ENCODE measurements around the gene YPEL4.
"Not testable (repeated sequence)": the region's sequence is repeated elsewhere in the genome, so short reads cannot be mapped to it uniquely, and the experiment has no call there.

The YPEL4 gene

GRCh38 chr11:57649826-57650738 lies at the start of gene YPEL4:
Gene YPEL4, minus strand, starts transcription at chr11:57649912. Its CDS starts 2,805 bp downstream, at chr11:57647107.
- in situ Hi-C loops (cut with MboI; ENCODE audit: low sequenced_read_pairs): loop anchor here (10.0 kb wide), 1 partner anchor 305 kb away; no protein-coding TSS in a partner anchor

GRCh38 chr11:57698843-57699365 lies 49.2 kb upstream of the YPEL4 start:
- in situ Hi-C loops (cut with MboI; ENCODE audit: low sequenced_read_pairs): no loop called here

- in situ Hi-C loops (cut with MboI; ENCODE audit: low sequenced_read_pairs): not testable (repeated sequence)
These were observed 40.8 kb upstream of the YPEL4 start for GRCh38 chr11:57690474-57690873.

GRCh38 chr11:57681168-57681567 lies 31.5 kb upstream of the YPEL4 start:
- in situ Hi-C loops (cut with MboI; ENCODE audit: low sequenced_read_pairs): no loop called here

GRCh38 chr11:57680552-57680874 lies 30.8 kb upstream of the YPEL4 start:
- in situ Hi-C loops (cut with MboI; ENCODE audit: low sequenced_read_pairs): no loop called here

- in situ Hi-C loops (cut with MboI; ENCODE audit: low sequenced_read_pairs): no loop called here
These were observed 29.7 kb upstream of the YPEL4 start for GRCh38 chr11:57679396-57679795.

- in situ Hi-C loops (cut with MboI; ENCODE audit: low sequenced_read_pairs): no loop called here
These were observed 25.6 kb upstream of the YPEL4 start for GRCh38 chr11:57675176-57675941.

GRCh38 chr11:57674251-57674650 lies 24.5 kb upstream of the YPEL4 start:
- in situ Hi-C loops (cut with MboI; ENCODE audit: low sequenced_read_pairs): no loop called here

- in situ Hi-C loops (cut with MboI; ENCODE audit: low sequenced_read_pairs): no loop called here
These were observed 18.7 kb upstream of the YPEL4 start for GRCh38 chr11:57668434-57668782.

- in situ Hi-C loops (cut with MboI; ENCODE audit: low sequenced_read_pairs): no loop called here
These were observed 18.2 kb upstream of the YPEL4 start, which contains the start of gene ZDHHC5 for GRCh38 chr11:57667736-57668433. Gene ZDHHC5, plus strand, starts transcription at chr11:57668114. Its CDS starts 4,977 bp downstream, at chr11:57673091.

GRCh38 chr11:57667117-57667735 lies 17.5 kb upstream of the YPEL4 start:
- in situ Hi-C loops (cut with MboI; ENCODE audit: low sequenced_read_pairs): no loop called here

- in situ Hi-C loops (cut with MboI; ENCODE audit: low sequenced_read_pairs): no loop called here
These were observed 14.3 kb upstream of the YPEL4 start for GRCh38 chr11:57663975-57664374.

- in situ Hi-C loops (cut with MboI; ENCODE audit: low sequenced_read_pairs): no loop called here
These were observed 13.2 kb upstream of the YPEL4 start for GRCh38 chr11:57662893-57663292.

- in situ Hi-C loops (cut with MboI; ENCODE audit: low sequenced_read_pairs): no loop called here
These were observed 10.0 kb upstream of the YPEL4 start for GRCh38 chr11:57659669-57660068.

GRCh38 chr11:57658023-57658361 lies 8.3 kb upstream of the YPEL4 start:
- in situ Hi-C loops (cut with MboI; ENCODE audit: low sequenced_read_pairs): no loop called here

GRCh38 chr11:57657194-57658022 lies 7.7 kb upstream of the YPEL4 start, which contains the start of gene CLP1:
Gene CLP1, plus strand, starts transcription at chr11:57657762. Its CDS starts 1,715 bp downstream, at chr11:57659477.
- in situ Hi-C loops (cut with MboI; ENCODE audit: low sequenced_read_pairs): no loop called here

- in situ Hi-C loops (cut with MboI; ENCODE audit: low sequenced_read_pairs): no loop called here
These were observed 7.1 kb upstream of the YPEL4 start for GRCh38 chr11:57656885-57657193.

- in situ Hi-C loops (cut with MboI; ENCODE audit: low sequenced_read_pairs): no loop called here
These were observed 3.5 kb upstream of the YPEL4 start for GRCh38 chr11:57653163-57653562.

- in situ Hi-C loops (cut with MboI; ENCODE audit: low sequenced_read_pairs): no loop called here
These were observed 3.0 kb upstream of the YPEL4 start for GRCh38 chr11:57652662-57653061.

- in situ Hi-C loops (cut with MboI; ENCODE audit: low sequenced_read_pairs): not testable (repeated sequence)
These were observed 2.5 kb upstream of the YPEL4 start for GRCh38 chr11:57652230-57652629.

Data from HL-60/S4 treated with retinoic acid at 250 ng/mL for 4 days and 3 days (cell line).